Sigmoid colon (tissue), 4 donors: ENCODE measurements around the gene ASPSCR1.

ENCODE experiments used
- CTCF ChIP-seq, 4 experiments: fragments of 450-650 bp in 3 of 4; fragments of 200-600 bp in 1 of 4; IDR thresholded peaks; one replicate each; pipeline ENCODE4 v1.5.1; 2016 to 2019; ENCODE audit warnings: antibody characterized with exemption in 4 of 4, mild to moderate bottlenecking in 3 of 4, moderate library complexity in 2 of 4
- POLR2A ChIP-seq, 2 donors: fragments of 450-650 bp; IDR thresholded peaks; one replicate each; pipeline ENCODE4 v1.6.1; 2016; ENCODE audit warnings: antibody characterized with exemption in 2 of 2, mild to moderate bottlenecking in 2 of 2, moderate library complexity in 2 of 2
- POLR2AphosphoS5 ChIP-seq, 4 donors: sonication (generic); formaldehyde crosslinking; IDR thresholded peaks; one replicate each; pipeline ENCODE4 v1.6.1; 2017; ENCODE audit warnings: antibody characterized with exemption in 4 of 4

DNA sequence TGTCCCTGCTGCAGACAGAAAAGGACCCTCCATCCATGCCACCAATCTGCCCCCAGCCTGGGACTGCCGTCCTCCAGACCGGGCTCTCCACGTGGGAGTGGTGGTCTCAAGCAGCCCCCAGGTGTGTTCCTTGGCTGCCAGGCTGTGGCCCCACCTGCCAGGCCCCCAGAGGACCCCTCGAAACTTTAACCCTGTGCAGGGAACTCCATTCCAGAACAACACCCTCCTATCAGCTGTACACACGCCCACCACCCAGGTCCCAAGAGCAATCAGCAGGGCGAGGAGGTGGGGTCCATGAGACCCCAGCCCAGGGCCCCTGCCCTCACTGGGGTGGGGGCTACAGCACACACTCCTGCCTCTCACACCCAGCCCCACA is 41.7 kb upstream of the ASPSCR1 start:
- TF ChIP-seq CTCF (IDR thresholded peaks at IDR 0.05) (no peak), POLR2AphosphoS5 (IDR thresholded peaks at IDR 0.05) (no peak), POLR2A (IDR thresholded peaks at IDR 0.05) (no peak)
